Activated naive CD4-positive, alpha-beta T cell treated with Interleukin-2 at 50 U/mL for 16 hours (primary cell): ENCODE data around the gene CIC.

Experiments
- DNase-seq: peaks from one replicate; pipeline ENCODE4 v3.0.0-alpha.2; 2020

Gene CIC

GRCh38 chr19:42268704-42269477 is at the start of gene CIC:
Gene CIC, plus strand, starts transcription at chr19:42269252. Its CDS starts 2,532 bp downstream, at chr19:42271784.
- DNase-seq, result peak; percentile 99

GRCh38 chr19:42219812-42220750 is 49.0 kb upstream of the CIC start, which contains the start of gene ZNF526:
Gene ZNF526, plus strand, starts transcription at chr19:42220312. Its CDS starts 4,092 bp downstream, at chr19:42224404.
- DNase-seq, result peak; percentile 98

DNA sequence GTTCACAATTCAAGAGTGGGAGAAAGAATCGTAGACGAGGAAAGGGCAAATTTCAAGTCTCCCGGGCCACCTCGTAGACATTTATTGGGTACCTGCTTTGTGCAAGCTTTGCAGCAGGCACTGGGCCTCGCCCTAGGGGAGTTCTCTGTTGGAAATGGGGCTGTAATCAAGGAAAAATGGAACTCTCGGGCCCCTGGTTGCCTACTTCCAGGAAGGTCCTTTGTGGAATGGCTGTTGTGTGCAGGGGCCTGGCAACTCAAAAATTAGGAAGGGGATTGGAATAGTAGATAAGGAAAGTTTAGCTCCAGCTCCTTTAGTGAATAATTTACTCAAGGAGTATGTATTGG is 48.3 kb upstream of the CIC start:
- DNase-seq, result no peak

GRCh38 chr19:42224940-42225717 is 43.9 kb upstream of the CIC start:
- no peak for DNase-seq

- DNase-seq, result no peak
Measured at GRCh38 chr19:42225718-42226292, 43.2 kb upstream of the CIC start.

GRCh38 chr19:42226886-42227285 is 42.2 kb upstream of the CIC start:
- no peak for DNase-seq

GRCh38 chr19:42228641-42229040 is 40.4 kb upstream of the CIC start:
- no peak for DNase-seq

GRCh38 chr19:42229301-42229854 is 39.7 kb upstream of the CIC start:
- no peak for DNase-seq

GRCh38 chr19:42229855-42230351 is 39.1 kb upstream of the CIC start:
- DNase-seq, result no peak

- no peak for DNase-seq
Measured at GRCh38 chr19:42230571-42230970, 38.5 kb upstream of the CIC start.

GRCh38 chr19:42232435-42232834 is 36.6 kb upstream of the CIC start:
- no peak for DNase-seq

- no peak for DNase-seq
Measured at GRCh38 chr19:42233106-42233505, 35.9 kb upstream of the CIC start.

DNA sequence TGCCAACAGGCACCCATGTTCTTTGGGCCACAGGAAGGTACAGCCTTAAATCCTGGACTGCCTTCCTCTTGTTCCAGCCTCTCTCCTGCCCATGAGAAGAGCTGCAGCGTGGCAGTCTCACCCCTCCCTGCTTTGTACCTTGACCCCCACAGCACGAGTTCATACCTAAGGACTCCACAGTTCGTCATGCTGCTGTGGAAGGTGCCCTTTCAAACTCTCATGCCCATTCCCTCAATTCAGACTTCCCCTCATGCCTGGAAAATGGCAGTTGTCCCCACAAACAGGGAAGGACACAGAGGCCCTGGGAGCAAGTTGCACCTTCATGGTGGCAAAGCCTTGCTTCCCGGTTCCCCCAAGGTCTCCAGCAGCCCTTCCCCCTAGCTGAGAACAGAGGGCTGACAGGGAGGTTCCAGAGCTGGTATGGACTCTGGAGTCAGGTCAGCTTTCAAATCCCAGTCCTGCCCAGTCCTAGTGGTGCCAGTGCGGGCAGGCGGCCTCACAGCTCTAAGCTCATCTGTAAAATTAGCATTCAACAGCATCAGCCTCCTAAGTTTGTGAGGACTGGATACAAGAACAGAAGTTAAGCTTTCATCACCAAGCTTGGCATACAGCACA is 35.3 kb upstream of the CIC start:
- no peak for DNase-seq

DNA sequence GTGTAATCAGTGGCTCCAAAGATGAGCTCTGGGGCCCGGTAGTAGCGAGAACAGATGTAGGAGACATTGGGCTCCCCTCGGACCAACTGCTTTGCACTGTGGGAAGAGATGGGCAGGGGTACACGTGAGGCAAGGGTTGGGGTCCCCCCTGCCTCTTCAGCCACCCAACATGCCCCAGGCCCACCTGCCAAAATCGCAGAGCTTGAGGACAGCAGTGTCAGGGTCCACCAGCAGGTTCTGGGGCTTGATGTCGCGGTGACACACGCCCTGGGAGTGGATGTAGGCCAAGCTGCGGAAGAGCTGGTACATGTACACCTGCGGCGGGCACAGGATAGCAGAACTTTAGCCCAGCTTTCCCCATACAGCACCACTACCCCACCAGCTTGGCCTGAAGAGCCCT is 34.7 kb upstream of the CIC start:
- no peak for DNase-seq

DNA sequence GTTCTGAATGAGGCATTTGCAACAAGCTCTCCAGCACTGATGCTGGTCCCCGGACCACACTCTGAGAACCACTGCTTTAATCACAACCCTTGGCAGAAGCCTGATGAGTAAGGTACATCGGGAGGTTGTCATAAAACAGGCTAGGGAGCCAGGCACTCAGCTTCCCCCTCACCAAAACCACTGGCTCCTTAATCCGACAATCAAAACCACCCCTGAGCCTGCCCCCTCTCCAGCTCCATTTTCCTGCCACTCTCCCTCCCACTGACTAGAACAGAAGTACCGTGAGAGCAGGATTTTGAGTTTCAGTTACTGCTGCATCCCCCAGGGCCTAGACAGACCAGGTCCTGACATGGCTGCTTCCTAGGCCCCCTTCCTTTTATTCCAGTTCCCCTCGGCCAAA is 33.9 kb upstream of the CIC start:
- no peak for DNase-seq

GRCh38 chr19:42239544-42240220 is 29.4 kb upstream of the CIC start:
- no peak for DNase-seq

GRCh38 chr19:42241279-42241678 is 27.8 kb upstream of the CIC start:
- no peak for DNase-seq

DNA sequence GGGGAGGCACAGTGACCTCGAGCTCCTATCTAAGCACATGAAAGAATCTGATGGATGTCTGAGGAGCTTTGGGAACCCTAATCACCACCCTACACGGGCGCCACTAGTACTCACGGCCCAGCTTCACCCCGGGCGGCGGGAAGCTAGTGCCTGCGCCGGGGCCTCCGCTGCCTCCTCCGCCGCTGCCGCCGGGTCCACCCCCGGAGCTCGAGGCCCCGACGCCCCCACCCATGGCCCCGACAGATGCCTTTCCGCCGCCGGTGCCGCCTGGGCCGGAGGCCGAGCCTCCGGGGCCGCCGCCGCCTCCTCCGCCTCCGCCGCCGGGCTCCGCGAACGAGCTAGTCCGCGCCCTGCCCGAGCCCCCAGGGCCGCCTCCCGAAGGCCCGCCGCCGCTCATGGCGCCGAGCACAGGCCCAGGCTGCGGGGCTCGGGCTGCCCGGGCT is 27.0 kb upstream of the CIC start:
- DNase-seq, result peak; percentile 48

GRCh38 chr19:42242512-42243409 is 26.3 kb upstream of the CIC start, which contains the start of gene GSK3A:
Gene GSK3A, minus strand, starts transcription at chr19:42242602. Its CDS starts 137 bp downstream, at chr19:42242465.
- peak; percentile 97 for DNase-seq
